IPS-18c (cell line): ENCODE measurements around the gene ROM1.
A peak's percentile ranks its signal among the peaks of the same experiment; 100 is the strongest.
"Not testable (repeated sequence)": the region's sequence is repeated elsewhere in the genome, so short reads cannot be mapped to it uniquely, and the experiment has no call there.

Source experiments
- H3K4me3 ChIP-seq: 2 replicates; pipeline ENCODE4 v1.7.0; 2013; ENCODE audit warnings: low read depth, mild to moderate bottlenecking, low read length, moderate library complexity; ENCODE audit not compliant: insufficient read depth
- H3K9me3 ChIP-seq: one replicate; pipeline ENCODE4 v1.6.1; 2013; ENCODE audit warnings: mild to moderate bottlenecking, low read length, moderate library complexity; ENCODE audit not compliant: control insufficient read depth, insufficient read depth

ROM1 gene

GRCh38 chr11:62621567-62622470, 8.8 kb downstream of the ROM1 start, which contains the start of gene B3GAT3:
Gene B3GAT3 (minus strand): TSS chr11:62621986. CDS start chr11:62621947, 39 bp downstream.
- H3K4me3 ChIP-seq, result peak within 1 kb of the TSS; percentile 93
- no peaks in the 10 kb centered on the region for H3K9me3 ChIP-seq

GRCh38 chr11:62622476-62623089, 9.5 kb downstream of the ROM1 start:
- peak overlapping the region; percentile 20; the same call in 1 of the 2 replicates for H3K4me3 ChIP-seq
- no peaks in the 10 kb centered on the region for H3K9me3 ChIP-seq

- Histone ChIP-seq H3K4me3 (no peak overlapping the region), H3K9me3 (no peaks in the 10 kb centered on the region)
These were observed 14.7 kb downstream of the ROM1 start for GRCh38 chr11:62627713-62628112.

- Histone ChIP-seq H3K9me3 (no peaks in the 10 kb centered on the region), H3K4me3 (no peak overlapping the region)
These were observed 19.4 kb downstream of the ROM1 start for GRCh38 chr11:62632492-62632891.

GRCh38 chr11:62644220-62644619, 31.2 kb downstream of the ROM1 start:
- H3K9me3 ChIP-seq, result no peaks in the 10 kb centered on the region
- no peak overlapping the region for H3K4me3 ChIP-seq

GRCh38 chr11:62645671-62645945, 32.6 kb downstream of the ROM1 start:
- H3K9me3 ChIP-seq, result no peaks in the 10 kb centered on the region
- peak overlapping the region; percentile 93 for H3K4me3 ChIP-seq

GRCh38 chr11:62645946-62646824, 33.1 kb downstream of the ROM1 start, which contains the start of gene GANAB:
Gene GANAB (minus strand): TSS chr11:62646613. CDS start chr11:62646599, 14 bp downstream.
- H3K9me3 ChIP-seq, result no peaks in the 10 kb centered on the region

GRCh38 chr11:62646825-62647608, 34.0 kb downstream of the ROM1 start:
- Histone ChIP-seq H3K4me3 (no peak overlapping the region), H3K9me3 (no peaks in the 10 kb centered on the region)

More at GRCh38 chr11:62645946-62646824, 33.1 kb downstream of the ROM1 start, which contains the start of gene GANAB:
- peak within 1 kb of the TSS; percentile 93 for H3K4me3 ChIP-seq

- no peak overlapping the region for H3K4me3 ChIP-seq
- H3K9me3 ChIP-seq, result no peaks in the 10 kb centered on the region
These were observed 34.5 kb downstream of the ROM1 start for GRCh38 chr11:62647609-62648005.

- Histone ChIP-seq H3K4me3 (no peak overlapping the region), H3K9me3 (no peaks in the 10 kb centered on the region)
These were observed 35.3 kb downstream of the ROM1 start for GRCh38 chr11:62648185-62648966.

- Histone ChIP-seq H3K9me3 (no peaks in the 10 kb centered on the region), H3K4me3 (no peak overlapping the region)
These were observed 35.9 kb downstream of the ROM1 start for GRCh38 chr11:62648967-62649364.

GRCh38 chr11:62649486-62649885, 36.4 kb downstream of the ROM1 start:
- Histone ChIP-seq H3K4me3 (no peak overlapping the region), H3K9me3 (no peaks in the 10 kb centered on the region)

GRCh38 chr11:62650283-62650682, 37.2 kb downstream of the ROM1 start:
- not testable (repeated sequence) for H3K9me3 ChIP-seq, H3K4me3 ChIP-seq

GRCh38 chr11:62652161-62653006, 39.3 kb downstream of the ROM1 start:
- H3K9me3 ChIP-seq, result no peaks in the 10 kb centered on the region
- peak overlapping the region; percentile 96 for H3K4me3 ChIP-seq

- H3K4me3 ChIP-seq, result no peak overlapping the region
- no peaks in the 10 kb centered on the region for H3K9me3 ChIP-seq
These were observed 41.2 kb downstream of the ROM1 start for GRCh38 chr11:62654297-62654696.
